ENCODE results near the gene PPY.

DNA sequence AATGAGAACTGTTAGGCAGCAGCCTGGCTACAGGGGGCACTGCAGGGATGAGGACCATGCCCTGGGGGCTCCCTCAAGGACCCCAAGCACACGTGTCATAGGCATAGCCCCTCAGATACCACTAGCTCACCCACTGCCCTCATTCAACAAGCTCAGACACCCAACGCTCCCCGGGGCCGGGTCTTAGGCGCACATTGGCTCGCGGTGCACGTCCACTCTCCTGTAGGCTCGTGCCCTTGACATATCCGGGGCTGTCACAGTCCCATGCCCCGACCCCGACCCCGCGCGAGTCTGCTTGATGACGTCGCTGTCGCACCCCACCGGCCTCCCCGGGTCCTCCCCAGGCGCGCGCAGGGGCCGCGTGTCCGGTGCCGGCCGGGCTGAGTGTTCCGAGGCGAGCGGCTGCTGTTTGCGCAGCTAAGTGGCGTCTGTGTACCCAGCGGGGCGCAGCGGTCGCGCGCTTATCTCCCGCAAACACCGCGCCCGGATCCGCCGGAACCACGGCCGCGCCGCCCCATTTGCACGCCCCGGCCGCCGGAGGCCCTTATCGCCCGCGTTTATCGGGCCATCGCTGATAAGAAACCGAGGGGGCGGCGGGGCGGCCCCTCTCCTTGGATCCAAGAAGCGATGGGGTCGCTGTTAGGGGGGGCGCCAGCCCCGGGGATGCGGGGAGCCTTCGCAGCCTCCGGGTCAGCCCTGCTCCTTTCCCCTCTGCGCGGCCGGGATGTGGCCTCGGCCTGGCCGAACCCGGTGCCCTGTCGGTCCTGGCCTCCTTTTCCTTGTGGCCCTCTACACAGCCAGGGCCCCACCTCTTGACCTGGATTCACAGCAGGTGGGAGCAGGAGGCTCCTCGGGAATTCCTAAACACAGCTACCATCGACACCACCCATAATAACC is 41.5 kb upstream of the PPY start:
- TF ChIP-seq, protein P1, sequence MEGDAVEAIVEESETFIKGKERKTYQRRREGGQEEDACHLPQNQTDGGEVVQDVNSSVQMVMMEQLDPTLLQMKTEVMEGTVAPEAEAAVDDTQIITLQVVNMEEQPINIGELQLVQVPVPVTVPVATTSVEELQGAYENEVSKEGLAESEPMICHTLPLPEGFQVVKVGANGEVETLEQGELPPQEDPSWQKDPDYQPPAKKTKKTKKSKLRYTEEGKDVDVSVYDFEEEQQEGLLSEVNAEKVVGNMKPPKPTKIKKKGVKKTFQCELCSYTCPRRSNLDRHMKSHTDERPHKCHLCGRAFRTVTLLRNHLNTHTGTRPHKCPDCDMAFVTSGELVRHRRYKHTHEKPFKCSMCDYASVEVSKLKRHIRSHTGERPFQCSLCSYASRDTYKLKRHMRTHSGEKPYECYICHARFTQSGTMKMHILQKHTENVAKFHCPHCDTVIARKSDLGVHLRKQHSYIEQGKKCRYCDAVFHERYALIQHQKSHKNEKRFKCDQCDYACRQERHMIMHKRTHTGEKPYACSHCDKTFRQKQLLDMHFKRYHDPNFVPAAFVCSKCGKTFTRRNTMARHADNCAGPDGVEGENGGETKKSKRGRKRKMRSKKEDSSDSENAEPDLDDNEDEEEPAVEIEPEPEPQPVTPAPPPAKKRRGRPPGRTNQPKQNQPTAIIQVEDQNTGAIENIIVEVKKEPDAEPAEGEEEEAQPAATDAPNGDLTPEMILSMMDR (IDR thresholded peaks at IDR 0.05), result peak in 1 of 7 experiments; percentile 9
- TF ChIP-seq POLR2A (IDR thresholded peaks at IDR 0.05), result no peak
